BLaER1 treated with 17β-estradiol and CSF1 and Interleukin-3, amounts not matched to agents 10 nM and 100 nM (cell line): Measurements from ENCODE around the gene NPDC1.

Source experiments
- H3K27ac ChIP-seq, 11 experiments: shearing (Covaris generic); formaldehyde crosslinking; 2 replicates each; pipeline ENCODE4 v1.8.1; 2022
- H3K27me3 ChIP-seq, 11 experiments: shearing (Covaris generic); formaldehyde crosslinking; 2 replicates each; pipeline ENCODE4 v1.8.1; 2022
- H3K36me3 ChIP-seq, 11 experiments: shearing (Covaris generic); formaldehyde crosslinking; 2 replicates each; pipeline ENCODE4 v1.8.1; 2022
- H3K4me1 ChIP-seq, 10 experiments: shearing (Covaris generic); formaldehyde crosslinking; 2 replicates each; pipeline ENCODE4 v1.8.1; 2022
- H3K4me2 ChIP-seq, 11 experiments: shearing (Covaris generic); formaldehyde crosslinking; 2 replicates each; pipeline ENCODE4 v1.8.1; 2022
- H3K4me3 ChIP-seq, 10 experiments: shearing (Covaris generic); formaldehyde crosslinking; 2 replicates each; pipeline ENCODE4 v1.8.1; 2022
- H3K9ac ChIP-seq, 11 experiments: shearing (Covaris generic); formaldehyde crosslinking; 2 replicates each; pipeline ENCODE4 v1.8.1; 2022
- H3K9me3 ChIP-seq, 11 experiments: shearing (Covaris generic); formaldehyde crosslinking; replicated peaks in 1 of 11; 2 replicates each; pipeline ENCODE4 v1.8.1; 2022
- H4K20me1 ChIP-seq, 11 experiments: shearing (Covaris generic); formaldehyde crosslinking; 2 replicates each; pipeline ENCODE4 v1.8.1; 2022
- Cebpa-rat ChIP-seq, 11 experiments: shearing (Covaris generic); IDR thresholded peaks; 2 replicates each; pipeline ENCODE4 v1.8.1; 2022

NPDC1 gene

DNA sequence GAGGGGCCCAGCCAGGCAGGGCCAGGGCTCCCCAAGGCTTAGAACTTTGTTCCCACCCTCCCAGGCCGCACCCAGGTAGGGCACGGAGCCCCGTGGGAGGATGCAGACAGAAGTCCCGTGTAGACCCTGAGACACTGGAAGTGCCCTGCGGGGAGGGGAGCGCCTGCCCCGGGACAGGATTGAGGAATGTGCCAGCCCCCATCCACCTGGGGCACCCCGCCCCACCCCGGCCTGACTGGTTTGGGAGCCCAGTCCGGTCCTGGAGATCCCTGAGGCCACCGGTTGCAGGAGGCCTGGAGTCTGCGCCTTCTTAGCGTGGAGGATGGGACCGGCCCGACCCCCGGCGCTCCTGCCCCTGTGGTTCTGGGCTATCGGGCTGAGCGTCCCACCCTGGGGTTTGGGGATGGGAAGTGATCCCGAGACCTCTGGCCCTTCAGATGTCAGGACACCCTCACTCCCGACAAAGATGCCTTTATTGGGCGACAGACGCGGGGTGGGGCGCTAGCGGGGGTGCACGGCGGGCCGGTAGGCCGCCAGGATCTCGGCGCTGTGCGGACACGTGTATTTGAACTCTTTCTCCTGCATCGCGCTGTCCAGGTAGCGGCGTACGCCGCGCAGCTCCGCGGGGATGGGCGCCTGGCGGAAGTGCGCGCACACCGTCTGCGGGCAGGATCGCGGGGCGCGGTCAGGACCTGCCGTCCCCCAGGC is 51.6 kb downstream of the NPDC1 start:
- H3K4me3 ChIP-seq, result peak overlapping the region in 1 of 10 experiments; percentile 85; a peak in 1 of 20 replicates
- H3K27ac ChIP-seq, result 0 out of 22 replicates have a peak overlapping the region, but pooled peaks of 1 of the 11 experiments have one; percentile 14
- peak overlapping the region; percentile 96 to 100 (median 99); a peak in 18 of 22 replicates for H3K4me2 ChIP-seq
- H3K27me3 ChIP-seq, result no peaks in the 10 kb centered on the region; a peak in 2 of 22 replicates
- H3K4me1 ChIP-seq, result peaks cover 54 to 73% (median 64%) of the 10 kb centered on the region in 10 experiments
- H4K20me1 ChIP-seq, result peaks cover 0 to 32% (median 11%) of the 10 kb centered on the region in 11 experiments; a peak in 14 of 22 replicates
- no peaks in the 10 kb centered on the region for H3K9me3 ChIP-seq
- TF ChIP-seq Cebpa-rat (IDR thresholded peaks at IDR 0.05), result no peak
- peaks cover 0 to 19% (median 8%) of the 10 kb centered on the region in 11 experiments; a peak in 10 of 22 replicates for H3K36me3 ChIP-seq
- peak overlapping the region in 8 of 11 experiments; percentile 82 to 90 (median 85); a peak in 10 of 22 replicates for H3K9ac ChIP-seq

- Histone ChIP-seq H3K4me2 (peak overlapping the region; percentile 96 to 100 (median 99)), H3K36me3 (peaks cover 0 to 19% (median 8%) of the 10 kb centered on the region in 11 experiments; a peak in 10 of 22 replicates), H3K27ac (peak overlapping the region in 10 of 11 experiments; percentile 66 to 90 (median 82); a peak in 21 of 22 replicates), H3K9me3 (no peaks in the 10 kb centered on the region), H3K9ac (peak overlapping the region; percentile 80 to 90 (median 85)), H3K4me3 (peak overlapping the region; percentile 64 to 88 (median 81)), H3K27me3 (peaks cover 0 to 12% (median under 1%) of the 10 kb centered on the region in 11 experiments; a peak in 6 of 22 replicates), H4K20me1 (peaks cover 0 to 32% (median 11%) of the 10 kb centered on the region in 11 experiments; a peak in 14 of 22 replicates), H3K4me1 (peaks cover 39 to 59% (median 50%) of the 10 kb centered on the region in 10 experiments)
- no peak for TF ChIP-seq Cebpa-rat (IDR thresholded peaks at IDR 0.05)
Measured at GRCh38 chr9:136992819-136993369, 53.1 kb downstream of the NPDC1 start.

DNA sequence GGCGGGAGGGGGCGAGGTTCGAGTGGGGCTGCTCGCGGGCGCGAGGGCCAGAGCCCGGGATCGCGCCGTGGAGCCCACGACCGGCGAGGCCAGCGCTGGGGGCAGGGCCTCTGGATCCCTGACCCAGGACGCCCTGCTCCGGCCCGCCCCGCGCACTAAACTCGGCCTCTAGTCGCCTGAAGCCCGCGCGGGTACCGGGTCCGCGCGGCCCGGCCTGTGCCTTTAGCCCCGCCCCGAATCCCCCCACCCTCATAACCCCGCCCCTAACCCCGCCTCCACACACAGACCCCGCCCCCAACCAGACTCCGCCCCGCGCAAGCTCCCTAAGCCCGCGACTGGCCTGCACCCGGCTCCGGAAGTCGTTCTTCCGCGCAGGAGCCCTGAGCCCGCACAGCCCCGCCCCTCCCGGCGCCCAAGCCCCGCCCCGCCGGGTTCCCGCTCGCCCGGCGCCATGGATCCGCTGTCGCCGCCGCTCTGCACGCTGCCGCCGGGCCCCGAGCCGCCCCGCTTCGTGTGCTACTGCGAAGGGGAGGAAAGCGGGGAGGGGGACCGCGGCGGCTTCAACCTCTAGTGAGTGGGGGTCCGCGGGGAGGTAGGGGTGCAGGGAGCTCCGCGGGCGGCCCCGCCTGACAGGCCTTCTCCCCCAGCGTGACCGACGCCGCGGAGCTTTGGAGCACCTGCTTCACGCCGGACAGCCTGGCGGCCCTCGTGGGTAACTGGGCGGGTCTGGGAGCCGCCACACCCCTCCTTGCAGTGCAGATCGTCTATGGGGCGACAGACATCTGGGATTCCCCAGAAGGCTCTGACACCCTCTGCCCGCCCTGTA is 53.8 kb downstream of the NPDC1 start, which contains the start of gene PAXX:
TSS of gene PAXX (plus strand) at position 430 of the 826 bp plus-strand sequence. CDS start at position 452, 22 bp downstream.
- TF ChIP-seq Cebpa-rat (IDR thresholded peaks at IDR 0.05), result no peak
- peaks cover 0 to 32% (median 11%) of the 10 kb centered on the region in 11 experiments; a peak in 14 of 22 replicates for H4K20me1 ChIP-seq
- peaks cover 0 to 18% (median 7%) of the 10 kb centered on the region in 11 experiments; a peak in 14 of 22 replicates for H3K27me3 ChIP-seq
- peak within 1 kb of the TSS in 10 of 11 experiments; percentile 66 to 90 (median 82); a peak in 21 of 22 replicates for H3K27ac ChIP-seq
- peak within 1 kb of the TSS; percentile 64 to 88 (median 81) for H3K4me3 ChIP-seq
- H3K9me3 ChIP-seq, result no peaks in the 10 kb centered on the region
- peaks cover 0 to 19% (median 8%) of the 10 kb centered on the region in 11 experiments; a peak in 10 of 22 replicates for H3K36me3 ChIP-seq
- peak within 1 kb of the TSS; percentile 80 to 90 (median 85) for H3K9ac ChIP-seq
- H3K4me2 ChIP-seq, result peak within 1 kb of the TSS; percentile 96 to 100 (median 99)
- peaks cover 32 to 52% (median 43%) of the 10 kb centered on the region in 10 experiments for H3K4me1 ChIP-seq

- peaks cover 0 to 18% (median 8%) of the 10 kb centered on the region in 11 experiments; a peak in 10 of 22 replicates for H3K36me3 ChIP-seq
- H3K27me3 ChIP-seq, result peaks cover 11 to 36% (median 25%) of the 10 kb centered on the region in 11 experiments
- no peak overlapping the region for H3K9ac ChIP-seq
- H3K4me2 ChIP-seq, result no peak overlapping the region
- H3K9me3 ChIP-seq, result no peaks in the 10 kb centered on the region
- no peak for TF ChIP-seq Cebpa-rat (IDR thresholded peaks at IDR 0.05)
- H3K4me3 ChIP-seq, result no peak overlapping the region
- H3K4me1 ChIP-seq, result peaks cover 16 to 34% (median 26%) of the 10 kb centered on the region in 10 experiments
- peaks cover 0 to 20% (median 11%) of the 10 kb centered on the region in 11 experiments; a peak in 14 of 22 replicates for H4K20me1 ChIP-seq
- H3K27ac ChIP-seq, result no peak overlapping the region
Measured at GRCh38 chr9:136990242-136990911, 55.6 kb downstream of the NPDC1 start.
